ENCODE measurements around the gene CFAP97D2.
"Not testable (repeated sequence)": the region's sequence is repeated elsewhere in the genome, so short reads cannot be mapped to it uniquely, and the experiment has no call there.

Gene CFAP97D2

DNA sequence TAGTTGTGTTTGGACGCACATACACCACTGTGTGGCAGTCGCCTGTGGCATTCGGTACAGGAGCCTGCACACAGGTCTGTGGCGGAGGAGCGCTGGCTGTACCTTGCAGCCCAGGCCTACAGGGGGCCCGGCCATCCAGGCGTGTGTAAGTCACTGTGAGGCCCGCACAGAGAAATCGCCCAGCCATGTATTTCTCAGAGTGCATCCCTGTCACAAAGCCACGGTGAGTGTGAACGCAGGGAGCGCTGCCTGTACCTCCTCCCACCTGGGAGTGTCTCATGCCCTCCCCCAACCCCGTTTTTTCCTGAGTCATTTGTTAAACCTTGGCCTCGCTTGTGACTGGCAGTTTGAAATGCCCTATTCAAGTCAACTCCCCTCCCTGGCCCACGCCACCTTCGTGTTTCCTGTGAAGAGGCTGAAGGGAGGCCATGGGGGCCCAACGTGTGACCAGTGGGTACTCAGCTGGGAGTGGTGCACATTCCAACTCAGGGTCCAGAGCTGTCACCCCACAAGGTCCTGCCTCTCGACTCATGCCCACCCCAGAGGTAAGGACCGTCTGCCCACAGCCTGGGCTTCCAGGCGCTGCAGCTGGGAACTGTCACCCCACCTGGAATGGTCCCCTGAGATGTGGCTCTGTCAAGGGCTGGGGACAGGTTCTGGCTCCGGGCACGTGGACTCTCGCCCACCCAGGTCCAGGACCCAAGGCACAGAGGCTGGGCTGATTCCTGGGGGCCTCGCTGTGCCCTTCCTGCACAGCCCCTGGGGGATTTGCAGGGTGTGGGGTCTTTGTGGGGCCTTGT is 35.1 kb upstream of the CFAP97D2 start:
- DNase-seq (ENCODE audit: low read depth in 2 of 2) = no peak

DNA sequence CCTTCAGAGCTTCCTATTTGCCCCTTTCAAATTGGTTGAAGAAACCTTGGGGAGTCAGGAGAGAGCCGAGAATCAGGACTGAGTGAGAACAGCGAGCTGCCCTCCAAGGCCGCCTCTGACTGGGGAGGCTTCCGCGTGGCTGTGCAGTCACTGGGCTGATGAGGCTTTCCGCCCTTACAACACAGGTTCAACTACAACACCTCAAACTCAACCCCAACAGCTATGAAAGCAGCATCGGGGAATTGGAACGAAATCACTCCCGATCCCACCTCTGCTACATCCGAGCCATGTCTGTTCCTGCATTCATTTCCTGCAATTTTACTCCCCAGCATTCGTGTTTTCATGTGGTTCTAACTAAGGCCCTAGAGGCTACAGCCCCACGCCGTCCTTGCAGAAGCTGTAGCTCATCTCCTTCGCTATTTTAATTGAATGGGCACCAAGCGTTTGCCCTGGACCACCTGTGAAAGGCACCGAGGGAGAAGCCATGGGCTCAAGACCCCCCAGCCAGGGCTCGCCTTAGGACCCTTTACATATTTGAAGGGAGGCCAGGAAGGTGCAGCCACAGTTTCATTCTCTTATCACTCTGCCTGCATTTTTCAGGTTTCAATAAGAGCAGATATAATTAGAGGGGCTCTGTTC is 34.3 kb upstream of the CFAP97D2 start:
- no peak for DNase-seq (ENCODE audit: low read depth in 2 of 2)

DNA sequence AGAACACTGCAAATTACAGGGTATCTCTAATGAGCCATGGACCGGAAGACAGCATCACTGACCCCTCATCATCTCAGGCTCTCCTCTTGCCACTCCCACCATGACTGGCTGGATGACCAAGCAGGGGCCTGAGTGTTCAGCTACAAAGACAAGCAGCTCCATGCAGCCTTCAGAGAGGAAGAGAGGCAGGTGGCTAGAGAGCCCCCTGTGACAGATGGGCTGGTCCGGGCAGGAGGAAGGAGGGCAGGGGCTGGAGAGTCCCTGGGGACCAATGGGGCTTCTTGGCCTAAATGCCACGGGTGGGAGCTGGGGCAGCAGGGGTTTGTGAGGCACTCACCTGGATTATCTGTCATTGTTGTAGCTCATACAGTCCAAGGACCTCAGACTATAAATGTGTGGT is 33.8 kb upstream of the CFAP97D2 start:
- no peak for DNase-seq (ENCODE audit: low read depth in 2 of 2)

DNA sequence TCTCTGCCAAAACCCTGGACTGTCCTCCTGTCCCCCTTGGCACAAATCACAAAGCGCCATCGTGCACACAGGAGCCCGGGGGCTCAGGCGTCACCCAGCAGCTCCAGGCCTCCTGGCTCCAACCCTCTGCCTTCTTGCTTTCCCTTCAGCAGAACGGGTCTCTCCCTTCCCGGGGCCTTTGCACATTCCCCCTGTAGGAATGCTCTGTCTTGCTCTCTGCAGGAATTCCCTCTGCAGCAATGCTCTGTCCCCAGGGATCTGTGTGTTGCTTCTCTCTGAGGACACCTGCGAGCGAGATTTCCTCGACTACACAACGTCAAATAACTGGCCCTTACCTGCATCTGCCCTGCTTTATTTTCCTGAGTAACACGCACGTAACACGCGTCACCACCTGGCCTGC is 33.3 kb upstream of the CFAP97D2 start:
- no peak for DNase-seq (ENCODE audit: low read depth in 2 of 2)

DNA sequence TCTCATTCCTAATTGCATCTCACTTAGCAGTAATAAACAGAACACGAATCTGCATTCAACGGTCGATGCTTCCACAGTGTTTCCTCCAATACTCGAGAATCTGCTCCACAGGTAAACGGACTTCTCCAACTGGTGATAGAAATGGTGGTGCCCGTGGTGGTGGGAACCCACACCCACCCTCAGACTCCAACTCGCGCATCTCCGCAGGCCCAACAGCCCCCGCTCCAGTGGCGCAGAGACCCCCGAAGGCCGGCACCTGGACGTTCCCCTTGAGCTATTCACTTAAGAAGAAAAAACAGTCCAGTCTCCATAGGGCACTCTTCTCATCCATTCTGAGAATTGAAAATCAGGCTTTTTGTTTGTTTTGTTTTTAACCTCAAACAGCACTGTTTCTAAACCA is 32.9 kb upstream of the CFAP97D2 start:
- DNase-seq (ENCODE audit: low read depth in 2 of 2) = no peak

DNA sequence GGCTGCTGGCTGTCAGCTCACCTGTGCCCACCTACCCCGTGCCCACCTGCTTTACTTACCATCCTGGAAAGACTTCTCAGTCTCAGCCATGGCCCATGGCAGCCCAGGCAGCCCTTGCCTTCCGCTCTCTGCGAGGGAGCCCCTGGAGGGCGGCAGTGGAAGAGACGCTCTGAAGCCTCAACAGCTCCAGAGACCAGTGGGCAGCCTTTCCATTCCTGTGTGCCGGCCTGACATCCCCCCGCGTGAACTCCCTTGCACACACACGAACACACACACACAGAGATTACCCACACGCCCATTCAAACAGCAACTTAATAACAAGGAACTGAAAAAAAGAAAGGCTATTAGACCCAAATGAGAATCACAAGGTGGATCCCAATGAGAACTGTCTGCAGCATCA is 32.4 kb upstream of the CFAP97D2 start:
- no peak for DNase-seq (ENCODE audit: low read depth in 2 of 2)

DNA sequence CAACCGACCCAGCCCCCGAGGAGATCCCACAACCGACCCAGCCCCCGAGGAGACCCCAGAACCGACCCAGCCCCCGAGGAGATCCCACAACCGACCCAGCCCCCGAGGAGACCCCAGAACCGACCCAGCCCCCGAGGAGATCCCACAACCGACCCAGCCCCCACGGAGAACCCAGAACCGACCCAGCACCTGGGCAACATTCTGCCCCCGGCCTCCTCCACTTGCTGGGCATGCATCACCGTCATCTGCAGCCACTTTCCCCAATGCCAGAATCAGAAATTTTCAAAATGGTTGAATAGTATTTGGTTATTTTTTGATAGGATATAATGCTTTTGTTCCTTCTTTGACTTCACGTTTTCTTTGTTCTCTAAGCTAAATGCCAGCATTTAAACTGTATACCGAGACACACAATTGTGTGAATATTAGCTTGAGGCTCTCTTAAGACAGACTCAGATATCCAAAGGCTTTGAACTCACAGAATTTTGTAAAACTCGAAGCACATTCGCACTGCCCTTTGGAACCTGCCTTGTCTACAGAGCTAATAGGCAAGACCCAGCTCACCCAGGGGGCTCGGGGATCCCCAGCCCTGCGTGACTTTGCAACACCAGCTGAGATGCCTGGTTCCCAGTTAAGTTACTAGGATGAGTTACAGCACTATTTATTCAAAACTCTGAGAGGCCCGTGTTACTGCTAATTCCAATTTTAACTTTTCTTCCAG is 31.1 kb upstream of the CFAP97D2 start:
- DNase-seq (ENCODE audit: low read depth in 2 of 2) = no peak

DNA sequence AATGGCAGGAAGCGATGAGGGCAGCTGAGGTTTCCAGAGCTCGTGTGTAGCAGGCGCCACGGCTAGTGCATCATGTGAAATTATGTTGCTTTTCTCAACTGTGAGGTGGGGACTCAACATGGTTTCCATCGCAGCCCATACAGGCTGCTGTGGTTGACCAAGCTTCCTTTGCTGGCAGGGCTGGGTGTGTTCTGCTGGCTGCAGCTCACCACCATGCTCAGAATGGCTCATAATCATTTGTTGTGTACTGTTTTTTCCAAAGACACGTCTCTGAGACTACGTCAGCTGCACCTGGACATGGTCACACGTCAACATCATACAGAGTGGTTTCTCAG is 30.6 kb upstream of the CFAP97D2 start:
- DNase-seq (ENCODE audit: low read depth in 2 of 2) = peak; percentile 66 to 79

DNA sequence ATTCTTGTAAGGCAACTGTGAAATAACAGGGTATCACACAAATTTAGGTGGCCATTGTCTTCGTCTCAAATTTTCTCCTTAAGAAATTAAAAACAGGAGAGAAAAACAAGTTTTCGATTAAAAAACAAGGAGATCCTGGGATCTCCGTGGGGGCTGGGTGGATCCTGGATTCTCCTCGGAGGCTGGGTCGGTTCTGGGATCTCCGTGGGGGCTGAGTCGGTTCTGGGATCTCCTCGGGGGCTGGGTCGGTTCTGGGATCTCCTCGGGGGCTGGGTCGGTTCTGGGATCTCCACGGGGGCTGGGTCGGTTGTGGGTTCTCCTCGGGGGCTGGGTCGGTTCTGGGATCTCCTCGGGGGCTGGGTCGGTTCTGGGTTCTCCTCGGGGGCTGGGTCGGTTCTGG is 30.2 kb upstream of the CFAP97D2 start:
- not testable (repeated sequence) for DNase-seq (ENCODE audit: low read depth in 2 of 2)

DNA sequence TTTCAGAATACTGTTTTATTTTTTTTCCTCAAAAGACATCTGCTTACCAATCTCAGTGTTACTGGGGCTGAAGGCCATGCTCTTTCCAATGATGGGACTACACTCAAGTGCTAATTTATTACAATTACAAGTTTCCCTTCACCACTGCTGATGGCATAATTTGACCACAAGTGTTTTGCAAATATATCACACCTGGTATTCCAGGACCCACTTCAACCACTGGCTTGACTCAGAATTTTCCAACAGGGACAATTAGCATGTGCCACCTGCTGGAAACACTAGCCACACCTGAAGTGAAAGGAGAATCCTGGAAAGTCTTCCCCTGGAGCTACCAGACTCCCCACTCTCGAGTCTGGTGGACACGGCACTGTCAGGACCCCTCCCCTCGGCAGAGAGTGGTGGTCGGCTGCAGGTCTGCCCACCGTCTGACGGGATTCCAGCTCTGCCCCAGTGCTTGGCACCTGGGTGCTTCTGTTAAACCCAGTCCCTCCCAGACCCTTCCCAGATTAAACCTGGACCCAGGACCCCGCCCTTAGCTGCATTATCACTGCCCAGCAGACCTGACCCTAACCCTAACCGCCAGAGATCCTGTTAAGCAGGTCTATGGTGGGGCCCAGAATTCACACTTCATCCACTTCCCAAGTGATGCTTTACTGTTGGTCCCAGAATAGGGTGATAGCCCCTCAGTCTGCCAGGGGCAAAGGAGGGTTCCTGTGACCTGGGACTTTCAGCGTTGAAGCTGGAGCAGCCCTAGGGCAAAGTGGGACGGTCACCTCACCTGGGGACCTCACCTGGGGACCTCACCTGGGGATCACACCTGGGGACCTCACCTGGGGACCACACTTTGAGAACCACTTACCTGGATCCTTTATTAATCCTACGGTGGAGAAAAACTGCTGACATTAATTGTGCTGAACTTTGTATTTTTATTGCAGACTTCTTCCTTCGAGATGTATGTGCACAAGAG is 29.0 kb upstream of the CFAP97D2 start:
- DNase-seq (ENCODE audit: low read depth in 2 of 2) = no peak

DNA sequence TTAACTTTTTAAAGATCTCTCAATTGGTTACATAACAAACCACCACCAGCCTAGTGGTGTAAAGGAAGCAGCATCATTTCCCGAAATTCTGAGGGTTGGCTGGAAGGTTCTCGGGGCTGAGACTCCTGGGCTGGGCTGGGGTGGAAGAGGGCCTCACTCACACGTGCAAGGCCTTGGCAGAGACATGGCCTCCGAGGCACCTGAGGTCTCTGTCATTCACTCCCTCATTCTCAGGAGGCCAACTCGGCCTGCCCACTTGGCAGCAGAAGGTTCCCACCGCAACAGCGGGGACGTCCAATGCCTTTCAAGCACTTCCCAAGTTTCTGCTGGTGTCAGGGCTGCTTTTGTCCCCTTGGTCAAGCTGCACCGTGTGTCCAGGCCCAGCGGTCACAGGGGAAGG is 28.0 kb upstream of the CFAP97D2 start:
- no peak for DNase-seq (ENCODE audit: low read depth in 2 of 2)

DNA sequence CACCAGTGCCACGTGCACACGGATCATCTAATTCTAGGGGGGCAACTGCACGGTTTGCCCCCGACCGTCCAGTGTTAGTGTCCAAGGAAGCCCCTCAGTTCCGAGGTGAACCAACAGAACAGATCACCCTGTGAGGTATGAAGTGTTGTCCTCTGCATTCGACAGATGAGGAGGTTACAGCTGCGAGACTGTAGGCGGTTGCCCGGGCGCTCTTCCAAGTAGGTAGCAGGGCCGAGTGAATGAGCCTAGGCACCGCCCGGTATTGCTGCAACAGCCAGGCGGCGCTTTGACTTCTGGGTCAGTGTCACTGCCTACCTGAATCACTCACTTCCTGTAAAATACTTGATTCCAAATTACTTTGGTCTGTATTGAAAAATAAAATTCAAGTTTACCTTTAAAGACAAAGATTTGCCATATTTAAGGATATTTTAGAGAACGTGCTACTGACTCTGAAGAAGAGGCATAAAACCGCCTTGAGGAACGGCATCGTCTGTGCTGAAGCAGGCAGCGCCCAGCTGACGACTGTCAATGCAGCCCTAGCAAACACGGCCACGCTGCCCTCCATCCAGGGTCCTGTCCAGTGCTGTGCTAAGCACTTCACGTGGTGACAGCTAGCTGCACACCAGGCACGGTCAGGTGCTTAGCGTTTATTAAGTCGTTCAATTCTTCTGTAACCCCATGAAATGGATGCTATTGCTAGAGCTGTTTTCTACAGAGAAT is 27.3 kb upstream of the CFAP97D2 start:
- DNase-seq (ENCODE audit: low read depth in 2 of 2) = no peak

DNA sequence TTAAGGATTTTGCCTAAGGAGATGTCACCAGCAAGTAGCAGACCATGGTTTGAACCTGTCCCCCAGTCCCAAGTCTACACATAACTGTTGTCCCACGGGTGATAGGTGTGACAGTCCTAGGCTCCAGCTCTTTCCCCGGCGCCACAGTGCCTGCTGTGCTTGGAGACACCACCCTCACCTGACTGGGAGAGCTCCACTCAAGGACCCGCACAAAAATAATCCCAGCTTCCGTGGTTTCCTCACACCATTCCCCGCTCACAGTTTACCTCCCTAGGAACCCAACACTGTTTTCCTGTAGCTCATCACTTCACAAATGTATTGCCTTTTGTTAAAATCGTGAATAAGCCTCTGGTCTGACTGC is 26.8 kb upstream of the CFAP97D2 start:
- no peak for DNase-seq (ENCODE audit: low read depth in 2 of 2)

DNA sequence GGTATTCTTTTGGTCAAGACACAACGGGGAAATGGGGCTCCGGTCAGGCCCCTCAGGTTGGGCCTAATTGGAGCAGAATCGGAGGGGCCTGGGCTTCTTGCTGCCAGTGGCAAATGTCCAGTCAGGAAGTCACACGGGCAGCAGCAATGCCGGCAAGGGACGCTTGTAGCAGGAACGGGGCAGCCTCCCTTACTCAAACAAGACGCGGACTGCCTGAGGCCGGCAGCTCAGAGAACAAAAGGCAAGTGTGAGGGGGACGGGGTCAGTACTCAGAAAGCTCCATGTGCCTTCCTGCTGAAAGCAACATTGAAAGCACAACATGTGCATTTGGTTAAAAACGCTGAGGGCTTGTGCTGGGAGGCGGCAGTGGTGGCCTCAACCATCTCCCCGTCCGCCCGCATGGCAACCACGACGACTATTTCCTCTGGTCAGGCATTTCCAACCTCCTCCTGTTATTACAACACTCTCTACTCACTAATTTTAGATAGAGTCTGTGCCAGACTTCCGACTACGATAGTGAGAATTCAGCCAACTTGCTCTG is 26.2 kb upstream of the CFAP97D2 start:
- DNase-seq (ENCODE audit: low read depth in 2 of 2) = no peak

DNA sequence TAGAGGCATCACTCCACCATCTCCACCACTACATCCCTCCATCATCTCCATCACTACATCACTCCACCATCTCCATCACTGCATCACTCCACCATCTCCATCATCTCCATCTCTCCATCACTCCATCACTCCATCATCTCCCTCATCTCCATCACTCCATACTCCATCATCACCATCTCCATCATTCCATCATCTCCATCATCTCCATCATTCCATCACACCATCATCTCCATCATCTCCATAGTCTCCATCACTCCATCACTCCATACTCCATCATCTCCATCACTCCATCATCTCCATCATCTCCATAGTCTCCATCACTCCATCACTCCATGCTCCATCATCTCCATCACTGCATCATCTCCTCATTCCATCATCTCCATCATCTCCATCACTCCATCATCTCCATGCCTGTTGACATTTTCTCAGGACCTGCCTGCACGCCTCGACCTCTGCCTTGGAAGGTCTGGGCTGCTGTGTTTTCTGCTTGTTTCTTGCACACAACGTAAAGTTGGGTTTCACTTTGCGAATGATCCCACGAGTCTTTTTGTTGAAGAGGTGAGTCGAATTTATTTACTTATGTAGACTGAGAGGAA is 25.5 kb upstream of the CFAP97D2 start:
- no peak for DNase-seq (ENCODE audit: low read depth in 2 of 2)

DNA sequence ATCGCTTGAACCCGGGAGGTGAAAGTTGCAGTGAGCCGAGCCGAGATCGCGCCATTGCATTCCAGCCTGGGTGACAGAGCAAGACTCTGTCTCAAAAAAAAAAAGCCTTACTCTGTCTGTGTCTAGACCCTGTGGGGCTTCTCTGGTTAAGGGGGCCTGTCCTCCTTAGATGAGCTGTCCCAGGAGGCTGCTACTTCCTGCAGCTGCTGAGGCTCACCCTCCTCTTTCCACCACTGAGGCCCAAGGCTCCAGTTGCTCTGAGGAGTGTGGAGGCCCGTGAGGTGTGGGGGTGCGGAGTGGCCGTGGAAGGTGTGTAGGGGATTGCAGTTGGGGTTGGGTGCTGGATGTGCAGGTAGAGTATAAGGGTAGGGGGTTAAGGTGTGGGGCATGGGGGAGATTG is 24.6 kb upstream of the CFAP97D2 start:
- DNase-seq (ENCODE audit: low read depth in 2 of 2) = no peak

DNA sequence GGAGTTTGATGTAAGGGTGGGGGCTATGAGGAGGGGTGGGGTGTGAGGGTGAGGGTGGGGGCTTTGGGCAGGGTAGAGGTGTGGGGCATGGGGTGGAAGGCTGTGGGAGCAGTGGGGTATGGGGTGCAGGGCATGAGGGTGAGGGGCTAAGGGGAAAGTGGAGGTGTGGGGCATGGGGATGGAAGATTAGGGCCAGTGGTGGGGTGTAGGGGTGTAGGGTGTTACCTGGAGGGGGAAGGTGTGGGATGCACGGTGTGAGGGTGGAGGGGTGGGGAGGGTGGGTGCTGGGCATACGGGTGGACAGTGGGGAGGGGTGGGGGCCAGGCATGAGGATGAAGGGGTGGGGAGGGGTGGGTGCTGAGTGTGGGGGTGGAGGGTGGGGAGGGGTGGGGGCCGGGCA is 23.7 kb upstream of the CFAP97D2 start:
- no peak for DNase-seq (ENCODE audit: low read depth in 2 of 2)

DNA sequence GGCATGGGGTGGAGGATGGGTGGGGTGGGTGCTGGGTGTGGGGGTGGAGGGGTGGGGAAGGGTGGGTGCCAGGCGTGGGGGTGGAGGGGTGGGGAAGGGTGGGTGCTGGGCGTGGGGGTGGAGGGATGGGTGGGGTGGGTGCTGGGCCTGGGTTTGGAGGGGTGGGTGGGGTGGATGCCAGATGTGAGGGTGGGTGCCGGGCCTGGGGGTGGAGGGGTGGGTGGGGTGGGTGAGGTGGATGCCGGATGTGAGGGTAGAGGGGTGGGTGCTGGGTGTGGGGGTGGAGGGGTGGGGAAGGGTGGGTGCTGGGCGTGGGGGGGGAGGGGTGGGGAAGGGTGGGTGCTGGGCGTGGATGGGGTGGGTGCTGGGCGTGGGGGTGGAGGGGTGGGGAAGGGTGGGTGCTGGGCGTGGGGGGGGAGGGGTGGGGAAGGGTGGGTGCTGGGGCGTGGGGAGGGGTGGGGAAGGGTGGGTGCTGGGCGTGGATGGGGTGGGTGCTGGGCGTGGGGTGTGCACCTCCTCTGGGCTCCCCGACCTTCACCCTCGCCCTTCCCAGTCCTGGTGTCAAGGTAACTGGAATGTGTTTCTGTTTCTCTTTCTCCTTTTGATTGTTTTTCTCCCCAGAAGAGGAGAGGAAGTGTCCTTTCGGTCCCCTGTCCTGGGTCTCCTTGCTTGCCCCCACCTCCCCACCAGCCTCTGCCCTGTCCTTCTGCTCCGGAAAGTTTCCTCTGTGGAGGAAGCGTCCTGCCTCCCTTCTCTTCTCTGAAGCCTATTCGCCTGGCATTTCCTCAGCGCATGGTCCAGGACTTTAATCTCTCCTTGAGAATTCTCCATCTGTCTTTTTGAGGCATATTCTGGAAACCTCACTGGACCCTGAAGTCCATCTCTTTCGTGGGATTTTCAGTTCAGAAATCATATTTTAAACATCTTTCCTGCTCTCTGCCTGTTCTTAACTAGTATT is 22.9 kb upstream of the CFAP97D2 start:
- no peak for DNase-seq (ENCODE audit: low read depth in 2 of 2)

DNA sequence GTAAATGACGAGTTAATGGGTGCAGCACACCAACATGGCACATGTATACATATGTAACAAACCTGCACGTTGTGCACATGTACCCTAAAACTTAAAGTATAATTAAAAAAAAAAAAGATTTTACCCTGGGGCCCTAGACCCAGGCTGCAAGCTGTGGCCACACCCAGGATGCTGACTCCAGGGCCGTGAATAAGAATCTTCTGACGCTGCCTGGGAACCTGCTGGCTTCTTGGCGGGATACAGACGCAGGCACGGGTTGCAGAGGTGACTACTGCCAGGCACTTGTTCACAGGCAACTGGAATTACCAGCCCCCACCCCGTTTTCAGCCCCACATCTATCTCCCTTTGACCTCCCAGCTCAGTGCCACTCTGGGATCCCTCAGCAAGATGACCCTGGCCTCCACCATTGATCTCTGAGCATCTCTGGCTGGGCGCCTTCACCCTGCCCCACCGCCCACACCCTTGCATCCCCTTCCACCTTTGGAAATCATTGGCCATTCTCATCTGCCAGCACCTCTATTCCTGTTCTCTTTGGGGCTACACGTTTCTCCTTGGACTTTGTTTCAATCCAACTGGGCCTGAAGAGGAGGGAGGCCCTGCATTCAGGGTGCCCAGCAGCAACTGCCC is 21.1 kb upstream of the CFAP97D2 start:
- no peak for DNase-seq (ENCODE audit: low read depth in 2 of 2)

Data from activated CD8-positive, alpha-beta memory T cell treated with anti-CD3 and anti-CD28 coated beads for 4 hours (primary cell).